ENCODE results near the gene AJAP1. TPM values are rescaled to one million over a fixed set of nuclear protein-coding genes. Genes with fewer than 3 reads are reported as not detected.

Gene AJAP1
- total and polyA plus RNA-seq, 2 donors (not counting 1 experiment from before 2014, with no cell fraction given) = 0.01 TPM; not detected in 1

DNA sequence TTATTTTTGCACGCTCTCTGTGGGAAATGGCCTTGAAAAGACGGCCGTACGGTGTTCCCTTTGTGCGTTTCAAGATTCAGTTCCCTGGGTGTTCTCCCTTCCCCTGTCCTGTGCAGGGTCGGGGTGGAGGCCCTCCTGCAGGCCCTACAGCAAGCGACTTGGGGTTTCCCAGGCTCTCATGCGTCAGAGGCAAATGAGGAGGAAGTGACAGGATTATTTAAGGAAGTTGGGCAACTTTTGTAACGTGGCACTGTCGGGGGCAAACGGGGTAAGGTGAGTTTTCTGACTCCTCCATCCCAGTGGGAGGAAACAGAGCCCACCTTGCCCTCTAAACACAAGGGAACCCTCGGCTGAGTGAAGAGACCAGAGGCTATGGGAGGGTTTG, 16.1 kb upstream of the AJAP1 start:
- Histone ChIP-seq H3K27me3 (ENCODE audit: control insufficient read depth, insufficient read depth, low read length) (no peaks in the 10 kb centered on the region), H3K27ac (ENCODE audit: insufficient read depth, low read length) (no peak overlapping the region), H3K4me2 (ENCODE audit: extremely low read depth, insufficient read depth, low read length) (no peak overlapping the region), H3K79me2 (ENCODE audit: control insufficient read depth, insufficient read depth, low read length) (no peaks in the 10 kb centered on the region), H3K4me1 (ENCODE audit: control insufficient read depth, extremely low read depth, insufficient read depth, low read length) (no peaks in the 10 kb centered on the region), H3K4me3 (replicated peaks in 1 of 4; ENCODE audit: control extremely low read depth in 1 of 4, insufficient read depth in 1 of 4, low read depth in 3 of 4, low read length in 4 of 4) (no peak overlapping the region), H4K20me1 (ENCODE audit: control insufficient read depth, extremely low read depth, insufficient read depth, low read length) (no peaks in the 10 kb centered on the region), H3K9me3 (ENCODE audit: control insufficient read depth, insufficient read depth, low read depth, low read length) (no peaks in the 10 kb centered on the region), H2AFZ (ENCODE audit: low read length) (no peak overlapping the region), H3K36me3 (ENCODE audit: control insufficient read depth, insufficient read depth, low read length) (no peaks in the 10 kb centered on the region), H3K9ac (ENCODE audit: insufficient read depth, low read length) (no peak overlapping the region)
- TF ChIP-seq EZH2 (IDR thresholded peaks at IDR 0.05; ENCODE audit: low read length, missing control alignments) = no peak
- TF ChIP-seq, protein P1, sequence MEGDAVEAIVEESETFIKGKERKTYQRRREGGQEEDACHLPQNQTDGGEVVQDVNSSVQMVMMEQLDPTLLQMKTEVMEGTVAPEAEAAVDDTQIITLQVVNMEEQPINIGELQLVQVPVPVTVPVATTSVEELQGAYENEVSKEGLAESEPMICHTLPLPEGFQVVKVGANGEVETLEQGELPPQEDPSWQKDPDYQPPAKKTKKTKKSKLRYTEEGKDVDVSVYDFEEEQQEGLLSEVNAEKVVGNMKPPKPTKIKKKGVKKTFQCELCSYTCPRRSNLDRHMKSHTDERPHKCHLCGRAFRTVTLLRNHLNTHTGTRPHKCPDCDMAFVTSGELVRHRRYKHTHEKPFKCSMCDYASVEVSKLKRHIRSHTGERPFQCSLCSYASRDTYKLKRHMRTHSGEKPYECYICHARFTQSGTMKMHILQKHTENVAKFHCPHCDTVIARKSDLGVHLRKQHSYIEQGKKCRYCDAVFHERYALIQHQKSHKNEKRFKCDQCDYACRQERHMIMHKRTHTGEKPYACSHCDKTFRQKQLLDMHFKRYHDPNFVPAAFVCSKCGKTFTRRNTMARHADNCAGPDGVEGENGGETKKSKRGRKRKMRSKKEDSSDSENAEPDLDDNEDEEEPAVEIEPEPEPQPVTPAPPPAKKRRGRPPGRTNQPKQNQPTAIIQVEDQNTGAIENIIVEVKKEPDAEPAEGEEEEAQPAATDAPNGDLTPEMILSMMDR (conservative IDR thresholded peaks at IDR 0.05 in 1 of 2, IDR thresholded peaks at IDR 0.05 in 1 of 2; ENCODE audit: low read depth in 1 of 2, low read length in 2 of 2) = no peak
- no peak for DNase-seq (ENCODE audit: low read depth in 2 of 2)

GRCh38 chr1:4640931-4641330, 13.5 kb upstream of the AJAP1 start:
- no peaks in the 10 kb centered on the region for H3K9me3 ChIP-seq (ENCODE audit: control insufficient read depth, insufficient read depth, low read depth, low read length)
- DNase-seq (ENCODE audit: low read depth in 2 of 2) = no peak
- no peak for TF ChIP-seq EZH2 (IDR thresholded peaks at IDR 0.05; ENCODE audit: low read length, missing control alignments)
- TF ChIP-seq, protein P1 (conservative IDR thresholded peaks at IDR 0.05 in 1 of 2, IDR thresholded peaks at IDR 0.05 in 1 of 2; ENCODE audit: low read depth in 1 of 2, low read length in 2 of 2) = no peak
- no peaks in the 10 kb centered on the region for H4K20me1 ChIP-seq (ENCODE audit: control insufficient read depth, extremely low read depth, insufficient read depth, low read length)
- H2AFZ ChIP-seq (ENCODE audit: low read length) = no peak overlapping the region
- no peak overlapping the region for H3K9ac ChIP-seq (ENCODE audit: insufficient read depth, low read length)
- H3K27me3 ChIP-seq (ENCODE audit: control insufficient read depth, insufficient read depth, low read length) = no peaks in the 10 kb centered on the region
- H3K36me3 ChIP-seq (ENCODE audit: control insufficient read depth, insufficient read depth, low read length) = no peaks in the 10 kb centered on the region
- no peaks in the 10 kb centered on the region for H3K4me1 ChIP-seq (ENCODE audit: control insufficient read depth, extremely low read depth, insufficient read depth, low read length)
- H3K4me2 ChIP-seq (ENCODE audit: extremely low read depth, insufficient read depth, low read length) = no peak overlapping the region
- no peaks in the 10 kb centered on the region for H3K79me2 ChIP-seq (ENCODE audit: control insufficient read depth, insufficient read depth, low read length)
- no peak overlapping the region for H3K4me3 ChIP-seq (replicated peaks in 1 of 4; ENCODE audit: control extremely low read depth in 1 of 4, insufficient read depth in 1 of 4, low read depth in 3 of 4, low read length in 4 of 4)
- no peak overlapping the region for H3K27ac ChIP-seq (ENCODE audit: insufficient read depth, low read length)

DNA sequence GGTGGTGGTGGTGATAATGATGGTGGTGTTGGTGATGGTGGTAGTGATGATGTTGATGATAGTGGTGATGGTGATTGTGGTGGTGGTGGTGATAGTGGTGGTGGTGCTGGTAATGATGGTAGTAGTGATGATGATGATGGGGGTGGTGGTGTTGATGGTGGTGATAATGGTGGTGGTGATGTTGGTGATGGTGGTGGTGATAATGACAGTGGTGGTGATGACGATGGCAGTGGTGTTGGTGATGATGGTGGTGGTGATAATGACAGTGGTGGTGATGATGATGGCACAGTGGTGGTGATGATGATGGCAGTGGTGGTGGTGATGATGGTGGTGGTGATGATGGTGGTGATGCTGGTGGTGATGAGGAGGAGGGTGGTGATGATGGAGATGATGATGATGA, 7.0 kb upstream of the AJAP1 start:
- H3K27ac ChIP-seq (ENCODE audit: insufficient read depth, low read length) = no peak overlapping the region
- H3K4me3 ChIP-seq (replicated peaks in 1 of 4; ENCODE audit: control extremely low read depth in 1 of 4, insufficient read depth in 1 of 4, low read depth in 3 of 4, low read length in 4 of 4) = no peak overlapping the region
- no peaks in the 10 kb centered on the region for H3K79me2 ChIP-seq (ENCODE audit: control insufficient read depth, insufficient read depth, low read length)
- DNase-seq (ENCODE audit: low read depth in 2 of 2) = no peak
- no peak overlapping the region for H3K4me2 ChIP-seq (ENCODE audit: extremely low read depth, insufficient read depth, low read length)
- no peak overlapping the region for H2AFZ ChIP-seq (ENCODE audit: low read length)
- no peak overlapping the region for H3K9ac ChIP-seq (ENCODE audit: insufficient read depth, low read length)
- TF ChIP-seq, protein P1 (conservative IDR thresholded peaks at IDR 0.05 in 1 of 2, IDR thresholded peaks at IDR 0.05 in 1 of 2; ENCODE audit: low read depth in 1 of 2, low read length in 2 of 2) = no peak
- no peak for TF ChIP-seq EZH2 (IDR thresholded peaks at IDR 0.05; ENCODE audit: low read length, missing control alignments)
- no peaks in the 10 kb centered on the region for H3K9me3 ChIP-seq (ENCODE audit: control insufficient read depth, insufficient read depth, low read depth, low read length)
- no peaks in the 10 kb centered on the region for H4K20me1 ChIP-seq (ENCODE audit: control insufficient read depth, extremely low read depth, insufficient read depth, low read length)
- H3K4me1 ChIP-seq (ENCODE audit: control insufficient read depth, extremely low read depth, insufficient read depth, low read length) = no peaks in the 10 kb centered on the region
- no peaks in the 10 kb centered on the region for H3K36me3 ChIP-seq (ENCODE audit: control insufficient read depth, insufficient read depth, low read length)
- H3K27me3 ChIP-seq (ENCODE audit: control insufficient read depth, insufficient read depth, low read length) = no peaks in the 10 kb centered on the region

Data from fibroblast of lung (primary cell).